ENCODE measurements around the gene DNMBP. TPM values are rescaled to one million over a fixed set of nuclear protein-coding genes. Genes with fewer than 3 reads are reported as not detected.
"Not testable (repeated sequence)": the region's sequence is repeated elsewhere in the genome, so short reads cannot be mapped to it uniquely, and the experiment has no call there.

The DNMBP gene
- total RNA-seq, 2 experiments from 2014 or later, result 2.0 to 2.4 TPM

DNA sequence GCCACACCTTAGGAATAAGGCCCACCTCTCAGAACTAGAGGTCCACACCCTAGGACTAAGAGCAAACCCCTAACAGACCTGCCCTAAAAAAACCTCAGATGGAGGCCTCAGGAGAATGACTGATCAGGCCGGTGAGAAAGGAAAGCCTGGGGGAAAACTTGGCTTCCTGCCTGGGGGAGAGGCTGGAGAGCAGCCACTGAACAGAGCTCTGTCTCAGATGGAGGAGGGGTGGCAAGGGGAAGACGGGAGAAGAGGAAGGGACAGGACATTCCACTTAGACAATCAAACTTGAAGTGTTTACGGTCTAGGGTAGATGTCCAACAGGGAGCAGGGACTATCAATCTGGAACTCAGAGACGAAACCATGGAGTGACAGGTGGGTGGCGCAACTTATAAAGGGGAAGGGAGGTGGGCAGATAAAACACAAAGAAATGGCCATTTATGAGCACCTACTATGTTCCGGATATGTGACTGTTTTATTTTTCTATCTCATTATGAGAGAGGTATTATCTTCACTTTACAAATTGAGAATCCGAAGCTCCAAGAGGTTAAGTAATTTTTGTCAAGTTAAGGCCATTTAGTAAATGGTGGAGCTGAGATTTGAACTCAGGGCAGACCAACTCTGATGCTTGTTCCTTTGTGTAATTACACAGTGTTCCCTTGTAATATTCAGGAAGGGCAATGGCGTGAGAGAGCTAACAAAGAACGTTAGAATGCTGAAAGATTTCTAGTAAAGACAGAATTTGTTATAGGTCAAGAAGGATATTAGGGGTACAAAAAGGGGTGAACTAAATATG is 82.6 kb downstream of the DNMBP start:
- ChIA-PET POLR2A (no interaction called here), CTCF (no interaction called here)

DNA sequence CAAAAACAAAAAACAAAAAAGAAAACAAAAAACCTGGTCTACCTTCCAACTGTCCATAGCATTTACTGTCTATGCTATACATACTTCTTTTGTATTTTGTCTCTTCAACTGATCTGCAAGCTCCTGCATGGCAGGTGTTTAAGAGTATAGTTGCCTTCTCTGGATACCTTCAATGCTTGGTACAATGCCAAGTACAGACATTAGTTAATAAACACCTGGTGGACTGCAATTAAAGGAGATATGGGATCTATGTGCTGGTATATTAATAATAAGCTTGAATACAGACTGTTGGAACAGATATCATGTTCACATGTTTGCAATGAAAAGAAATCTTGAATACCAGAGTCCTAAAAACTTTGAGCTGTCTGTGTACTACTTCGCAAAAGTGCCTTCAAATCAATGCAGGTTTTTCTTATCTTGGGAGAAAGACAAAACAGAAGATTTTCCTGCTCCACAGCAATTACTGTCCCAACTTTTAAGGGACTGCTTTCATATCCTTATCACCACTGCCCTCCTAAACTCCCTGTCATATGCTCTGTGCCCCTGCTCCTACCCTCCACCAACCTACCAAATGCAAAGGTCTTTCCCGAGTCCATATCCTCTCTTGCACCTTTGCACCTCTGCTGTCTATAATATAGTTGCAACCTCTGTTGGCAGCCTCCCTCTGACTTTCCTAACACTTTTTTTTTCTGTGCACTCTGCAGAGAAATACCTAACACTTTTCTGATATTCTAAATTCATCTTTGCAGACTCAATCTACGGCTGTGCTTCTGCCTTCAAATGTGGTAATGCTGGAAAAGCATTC is 85.1 kb downstream of the DNMBP start:
- ChIA-PET CTCF (no interaction called here), POLR2A (no interaction called here)

DNA sequence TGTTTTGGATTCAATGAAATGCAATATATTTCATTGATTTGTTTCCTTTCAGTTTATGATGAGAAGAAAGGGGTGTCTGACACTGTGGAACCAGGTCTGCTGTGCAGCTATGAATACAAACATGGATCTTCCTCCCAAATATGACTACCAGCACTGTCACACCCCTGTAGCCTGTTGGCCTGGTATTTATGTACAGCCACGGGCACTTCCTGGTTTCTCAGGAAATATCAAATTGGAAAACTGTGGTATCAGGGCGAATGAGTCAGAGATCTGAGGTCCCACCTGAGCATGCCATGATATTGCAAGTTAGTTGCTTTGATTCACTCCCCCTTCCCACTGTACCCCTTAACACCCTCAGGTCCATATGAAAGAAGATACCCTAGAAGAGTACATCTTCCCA is 87.8 kb downstream of the DNMBP start:
- POLR2A ChIA-PET, result no interaction called here
- CTCF ChIA-PET, result no interaction called here

DNA sequence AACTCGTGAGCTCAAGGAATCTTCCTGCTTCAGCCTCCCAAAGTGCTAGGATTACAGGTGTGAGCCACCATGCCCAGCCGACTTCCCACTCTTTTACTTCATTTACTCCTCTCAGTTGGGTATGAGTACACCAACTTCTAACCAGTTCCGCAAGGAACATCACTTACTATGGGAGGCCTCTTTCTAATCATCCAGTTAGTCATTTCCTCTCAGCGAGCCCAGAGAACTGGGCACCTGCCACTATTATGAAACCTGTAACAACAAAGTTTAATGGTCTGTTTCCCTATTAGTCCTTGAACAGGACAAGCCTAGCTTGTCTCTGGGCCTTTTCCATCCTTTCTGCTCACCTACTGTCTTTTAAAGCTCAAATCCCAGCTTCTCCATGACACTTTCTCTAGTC is 88.8 kb downstream of the DNMBP start:
- POLR2A ChIA-PET, result no interaction called here
- CTCF ChIA-PET, result no interaction called here

DNA sequence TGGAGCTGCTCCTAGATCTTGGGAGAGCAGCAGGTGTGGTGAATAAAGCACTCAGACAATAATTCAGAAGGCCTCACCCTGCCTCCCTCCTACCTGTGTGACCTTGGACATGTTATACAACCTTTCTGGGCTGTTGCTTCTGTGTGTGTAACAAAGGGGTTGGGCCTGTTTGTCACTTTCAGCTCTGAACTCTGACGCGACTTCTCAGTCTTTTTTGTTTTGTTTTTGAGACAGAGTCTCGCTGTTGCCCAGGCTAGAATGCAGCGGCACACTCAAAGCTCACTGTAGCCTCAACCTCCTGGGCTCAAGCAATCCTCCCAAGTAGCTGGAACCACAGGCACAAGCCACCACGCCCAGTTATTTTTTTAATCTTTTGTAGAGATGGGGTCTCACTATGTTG is 89.3 kb downstream of the DNMBP start:
- CTCF ChIA-PET, result no interaction called here
- POLR2A ChIA-PET, result no interaction called here

DNA sequence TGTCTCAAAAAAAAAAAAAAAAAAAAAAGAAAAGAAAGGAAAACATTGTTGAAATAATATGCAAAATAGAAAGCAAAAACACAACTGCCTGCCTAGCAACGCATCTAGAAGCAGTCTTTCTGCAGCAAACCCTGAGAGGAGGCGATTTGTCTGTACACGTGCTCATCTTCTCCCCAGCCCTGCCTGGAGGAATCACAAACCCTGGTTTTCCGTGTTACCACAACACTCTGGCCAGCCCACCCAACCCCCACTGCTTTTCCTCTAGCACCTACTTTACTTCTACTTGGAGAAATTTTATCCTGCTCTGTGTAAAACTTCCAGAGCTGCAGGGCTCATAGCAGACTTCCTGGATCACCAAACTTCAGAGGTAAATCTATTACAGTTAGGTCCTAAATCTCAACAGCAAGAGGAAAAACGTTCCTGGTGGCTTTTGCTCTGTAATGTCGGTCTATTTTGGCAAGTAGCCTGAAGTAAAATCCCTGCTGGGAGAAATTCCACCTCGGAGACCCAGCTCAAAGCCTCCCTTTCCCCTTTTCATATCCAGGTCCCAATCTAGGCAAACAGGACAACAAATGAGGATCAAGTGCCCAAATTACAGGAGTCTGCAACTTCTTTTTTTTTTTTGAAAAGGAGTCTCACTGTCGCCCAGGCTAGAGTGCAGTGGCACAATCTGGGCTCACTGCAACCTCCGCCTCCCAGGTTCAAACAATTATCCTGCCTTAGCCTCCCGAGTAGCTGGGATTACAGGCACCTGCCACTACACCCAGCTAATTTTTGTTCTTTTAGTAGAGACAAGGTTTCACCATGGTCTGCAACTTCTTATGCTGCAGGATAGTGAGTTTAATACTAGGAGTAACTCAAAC is 91.6 kb downstream of the DNMBP start:
- ChIA-PET CTCF (interaction anchor here (0.6 kb wide), 1 partner anchor 12 kb away, joined by 5 read pairs; no protein-coding TSS in a partner anchor), POLR2A (interaction anchor here (0.6 kb wide), 1 partner anchor 223 kb away, joined by 3 read pairs; no protein-coding TSS in a partner anchor)

DNA sequence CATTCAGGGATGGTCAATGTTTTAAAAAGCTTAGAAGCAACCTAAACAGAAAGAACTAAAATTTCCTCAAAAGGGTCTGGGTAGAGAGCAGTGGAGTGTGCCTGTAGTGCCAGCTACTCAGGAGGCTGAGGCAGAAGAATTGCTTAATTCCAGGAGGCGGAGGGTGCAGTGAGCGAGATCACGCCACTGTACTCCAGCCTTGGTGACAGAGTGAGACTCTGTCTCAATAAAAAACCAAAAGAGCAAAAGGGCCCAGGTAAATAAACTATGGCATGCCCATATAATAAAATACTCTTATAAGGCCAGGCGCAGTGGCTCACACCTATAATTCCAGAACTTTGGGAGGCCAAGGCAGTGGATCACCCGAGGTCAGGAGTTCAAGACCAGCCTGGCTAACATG is 93.0 kb downstream of the DNMBP start:
- CTCF ChIA-PET, result no interaction called here

DNA sequence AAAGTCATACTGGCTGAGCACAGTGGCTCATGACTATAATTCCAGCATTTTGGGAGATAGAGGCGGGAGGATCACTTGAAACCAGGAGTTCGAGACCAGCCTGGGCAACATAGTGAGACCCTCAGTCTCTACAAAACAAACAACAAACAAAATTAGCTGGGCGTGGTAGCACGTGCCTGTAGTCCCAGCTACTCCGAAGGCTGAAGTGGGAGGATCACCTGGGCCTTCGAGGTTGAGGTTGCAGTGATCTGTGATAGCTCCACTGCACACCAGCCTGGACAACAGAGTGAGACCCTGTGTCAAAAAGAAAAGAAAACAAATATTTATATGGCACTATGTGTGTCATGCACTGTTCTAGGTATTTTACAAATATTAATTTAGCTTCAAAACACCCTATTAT is 94.3 kb downstream of the DNMBP start:
- POLR2A ChIA-PET, result no interaction called here
- CTCF ChIA-PET, result no interaction called here

More for the DNA sequence above, 93.0 kb downstream of the DNMBP start:
- POLR2A ChIA-PET, result no interaction called here

DNA sequence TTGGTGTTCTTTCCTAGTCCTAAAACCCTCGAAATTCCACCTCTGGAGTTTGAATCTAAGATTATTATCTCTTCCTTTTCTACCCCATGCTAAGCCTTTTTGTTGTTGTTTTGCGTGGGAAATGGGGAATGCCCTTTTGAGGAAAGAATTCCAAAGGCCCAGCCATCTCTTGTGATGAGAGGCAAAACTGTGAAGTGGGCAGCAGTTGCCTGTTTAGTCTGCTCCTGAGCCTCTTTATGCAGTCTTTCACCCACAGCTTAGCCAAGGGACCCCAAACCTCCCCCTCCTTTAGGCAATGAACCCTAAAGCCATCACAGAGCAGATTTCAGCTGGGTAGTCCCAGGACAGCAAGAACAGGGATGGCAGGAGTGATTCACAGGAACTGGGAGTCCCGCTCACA is 95.5 kb downstream of the DNMBP start:
- ChIA-PET POLR2A (no interaction called here), CTCF (no interaction called here)

DNA sequence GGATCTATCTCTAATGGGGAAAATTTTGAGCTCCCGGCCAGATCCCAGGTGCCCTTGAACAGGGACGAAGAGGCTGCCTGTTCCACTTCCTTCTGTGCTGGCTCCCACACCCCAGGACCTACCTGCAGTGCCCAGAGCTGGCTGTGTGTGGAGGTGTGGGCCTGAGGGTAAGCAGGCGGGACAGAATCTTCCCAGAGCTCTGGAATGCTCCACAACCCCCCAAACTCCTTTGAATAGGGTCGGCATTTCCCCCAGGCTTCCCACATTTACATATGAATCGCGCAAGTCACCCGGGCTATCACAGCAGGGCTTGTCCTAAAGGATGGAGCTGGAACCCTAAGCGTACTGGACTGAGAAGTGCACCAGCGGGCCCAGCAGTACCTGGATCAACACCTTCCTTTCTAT is 95.9 kb downstream of the DNMBP start:
- POLR2A ChIA-PET, result no interaction called here
- CTCF ChIA-PET, result no interaction called here

DNA sequence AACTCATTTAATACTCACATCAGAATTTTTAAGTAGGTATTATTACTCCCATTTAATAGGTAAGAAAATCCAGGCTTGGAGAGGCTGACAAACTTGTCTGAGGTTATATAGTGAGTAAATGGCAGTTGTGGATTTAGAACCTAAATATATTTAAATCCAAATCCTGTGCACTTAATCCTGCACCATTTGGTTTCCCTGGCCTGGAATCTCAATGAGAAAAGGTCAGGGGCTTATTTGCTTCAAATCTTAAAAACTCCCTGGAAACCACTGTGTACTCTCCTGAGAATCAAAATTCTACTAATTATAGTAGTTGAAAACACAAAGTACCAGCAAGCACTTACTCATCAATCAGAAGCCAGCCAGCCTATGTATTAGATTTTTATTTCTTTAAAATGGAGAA is 97.7 kb downstream of the DNMBP start:
- CTCF ChIA-PET, result no interaction called here
- POLR2A ChIA-PET, result no interaction called here

DNA sequence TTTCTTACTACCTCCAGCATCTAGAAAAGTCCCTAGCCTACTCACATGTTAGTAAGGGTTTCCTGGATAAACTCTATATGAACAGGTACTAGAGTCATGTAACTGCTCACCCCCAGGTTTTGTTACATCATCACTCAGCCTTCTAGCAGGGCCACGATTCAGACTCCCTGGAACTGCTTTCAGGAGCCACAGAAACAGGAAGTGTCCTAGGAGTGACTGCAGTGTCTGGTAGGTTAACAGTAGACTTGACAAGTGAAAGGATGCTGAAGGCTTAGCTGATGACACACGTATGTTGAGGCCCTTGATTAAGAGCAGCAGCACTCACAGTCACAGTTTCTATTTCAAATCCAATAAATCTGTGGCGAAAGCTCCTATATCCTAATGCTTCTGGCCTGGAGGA is 101.2 kb downstream of the DNMBP start:
- POLR2A ChIA-PET, result no interaction called here
- CTCF ChIA-PET, result no interaction called here

DNA sequence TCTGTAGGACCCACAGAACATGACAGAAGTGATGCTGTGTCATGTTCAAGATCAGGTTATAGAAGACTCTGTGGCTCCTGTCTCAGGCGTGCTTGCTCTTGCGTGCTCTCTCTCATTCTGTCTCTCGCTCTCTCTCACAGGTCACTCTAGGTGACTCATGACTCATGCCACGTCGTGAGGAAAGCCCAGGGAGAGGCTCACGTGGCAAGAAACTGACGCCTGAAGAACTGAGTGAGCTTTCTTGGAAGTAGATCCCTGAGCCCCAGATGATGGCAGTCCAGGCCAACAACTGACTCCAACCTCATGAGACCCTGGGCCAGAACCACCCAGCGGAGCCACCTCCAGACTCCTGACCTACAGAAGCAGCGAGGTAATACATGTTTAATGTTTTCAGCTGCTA is 103.3 kb downstream of the DNMBP start:
- ChIA-PET CTCF (interaction anchor here (0.5 to 0.6 kb wide), 2 partner anchors 12 to 93 kb away, joined by 3 to 5 read pairs; no protein-coding TSS in a partner anchor), POLR2A (no interaction called here)

DNA sequence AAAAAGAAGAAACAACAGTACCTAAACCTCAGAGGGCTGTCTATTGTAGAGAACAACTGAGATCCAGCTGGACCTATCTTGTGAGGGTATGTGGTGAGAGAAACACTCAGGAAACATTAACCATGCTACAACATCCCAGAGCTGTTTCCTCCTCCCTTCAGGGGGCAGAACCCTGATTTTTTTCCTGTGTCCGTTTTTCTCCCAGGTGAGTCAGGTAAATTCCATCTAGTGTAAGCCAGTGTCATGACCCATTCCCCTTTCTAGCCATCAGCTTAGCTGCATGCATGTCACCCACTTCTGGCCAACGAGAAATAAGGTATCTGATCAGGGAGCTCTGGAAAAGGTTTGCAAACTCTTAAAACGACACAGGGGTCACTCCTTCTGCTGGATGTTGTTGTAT is 103.8 kb downstream of the DNMBP start:
- ChIA-PET POLR2A (no interaction called here), CTCF (interaction anchor here (0.5 to 0.6 kb wide), 2 partner anchors 12 to 93 kb away, joined by 3 to 5 read pairs; no protein-coding TSS in a partner anchor)

DNA sequence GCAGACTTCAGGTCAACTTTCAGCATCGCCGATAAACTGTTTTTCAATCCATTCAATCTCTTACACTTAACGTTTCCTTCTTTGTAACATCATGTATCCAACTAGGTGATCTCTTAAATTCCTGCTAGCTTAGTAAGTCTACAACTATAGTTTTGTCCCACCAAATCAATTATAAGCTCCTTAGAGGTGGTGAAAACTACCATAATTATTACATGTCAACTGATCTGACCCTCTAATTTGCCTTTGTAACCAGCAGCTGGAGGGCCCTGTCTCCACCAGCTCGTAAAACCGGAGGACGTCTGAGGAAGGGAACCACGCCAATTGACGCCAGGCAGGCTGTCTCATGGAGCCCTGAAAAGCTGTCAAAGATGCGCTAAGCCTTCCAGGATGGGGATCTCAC is 113.9 kb downstream of the DNMBP start:
- ChIA-PET POLR2A (no interaction called here), CTCF (no interaction called here)

DNA sequence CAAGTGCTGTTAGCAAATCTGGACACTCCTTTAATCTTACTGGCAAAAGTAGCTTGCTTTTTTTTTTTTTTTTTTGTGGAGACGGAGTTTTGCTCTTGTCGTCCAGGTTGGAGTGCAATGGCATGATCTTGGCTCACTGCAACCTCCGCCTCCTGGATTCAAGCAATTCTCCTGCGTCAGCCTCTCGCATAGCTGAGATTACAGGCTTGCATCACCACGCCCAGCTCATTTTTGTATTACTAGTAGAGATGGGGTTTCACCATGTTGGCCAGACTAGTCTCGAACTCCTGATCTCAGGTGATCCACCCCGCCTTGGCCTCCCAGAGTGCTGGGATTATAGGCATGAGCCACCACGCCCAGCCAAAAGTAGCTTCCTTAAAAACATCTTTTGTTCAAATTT is 114.7 kb downstream of the DNMBP start:
- CTCF ChIA-PET, result interaction anchor here (0.7 to 0.8 kb wide), 2 partner anchors 8 to 49 kb away, joined by 3 read pairs; no protein-coding TSS in a partner anchor
- POLR2A ChIA-PET, result not testable (repeated sequence)

DNA sequence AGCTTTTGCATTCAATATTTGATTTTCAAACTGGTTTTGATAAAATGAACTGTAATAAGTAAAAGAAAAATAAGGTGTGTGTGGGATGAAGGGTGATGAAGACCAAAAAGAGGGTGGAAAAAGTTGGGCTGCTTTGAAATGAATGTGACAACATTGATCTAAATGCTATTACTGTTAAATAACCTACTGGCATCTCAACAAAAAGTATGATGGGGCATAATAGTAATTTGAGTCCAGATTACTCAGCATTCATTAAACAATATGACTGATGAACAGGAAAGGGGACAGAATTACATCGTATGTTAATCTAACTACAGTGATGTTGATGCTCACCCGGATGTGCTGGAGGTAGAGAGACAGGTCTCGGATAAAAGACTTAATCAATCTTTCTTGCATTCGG is 115.1 kb downstream of the DNMBP start:
- ChIA-PET CTCF (interaction anchor here (0.8 kb wide), 1 partner anchor 49 kb away, joined by 3 read pairs; no protein-coding TSS in a partner anchor), POLR2A (no interaction called here)

DNA sequence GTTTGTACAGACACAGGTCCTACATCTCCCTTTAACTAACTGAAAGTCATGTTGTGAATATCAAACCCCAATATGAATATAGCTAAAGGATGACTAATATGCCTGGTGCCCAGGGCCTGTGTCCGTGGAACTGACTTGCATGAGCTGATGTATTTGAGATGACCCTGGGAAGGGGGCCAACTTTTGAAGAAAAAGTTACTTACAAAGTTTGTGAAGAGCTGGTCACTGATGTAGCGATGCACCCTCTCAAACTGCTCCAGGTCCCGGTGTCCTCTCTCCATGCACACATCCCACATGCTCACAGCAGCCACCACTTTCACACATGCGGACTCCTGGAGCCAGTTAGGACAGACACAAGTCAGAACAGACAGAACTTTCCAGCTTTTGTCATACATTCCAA is 121.1 kb downstream of the DNMBP start:
- ChIA-PET POLR2A (no interaction called here), CTCF (no interaction called here)

DNA sequence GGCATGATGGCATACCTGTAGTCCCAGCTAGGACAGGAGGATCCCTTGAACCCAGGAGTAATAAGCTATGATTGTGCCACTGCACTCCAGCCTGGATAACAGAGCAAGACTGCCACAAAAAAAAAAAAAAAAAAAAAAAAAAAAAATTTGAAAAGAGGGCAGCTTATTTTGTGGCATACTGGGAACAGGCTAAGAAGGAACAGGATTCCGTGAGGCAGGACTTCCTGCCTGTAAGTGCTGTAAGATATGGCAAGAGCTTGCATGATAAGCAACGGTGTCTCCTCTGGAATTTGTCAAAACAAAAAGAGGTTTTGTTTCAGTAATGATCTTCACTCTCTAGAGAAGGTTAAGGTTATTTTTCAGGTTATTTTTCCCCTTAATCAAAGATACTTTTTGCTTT is 126.2 kb downstream of the DNMBP start:
- ChIA-PET POLR2A (no interaction called here), CTCF (no interaction called here)

DNA sequence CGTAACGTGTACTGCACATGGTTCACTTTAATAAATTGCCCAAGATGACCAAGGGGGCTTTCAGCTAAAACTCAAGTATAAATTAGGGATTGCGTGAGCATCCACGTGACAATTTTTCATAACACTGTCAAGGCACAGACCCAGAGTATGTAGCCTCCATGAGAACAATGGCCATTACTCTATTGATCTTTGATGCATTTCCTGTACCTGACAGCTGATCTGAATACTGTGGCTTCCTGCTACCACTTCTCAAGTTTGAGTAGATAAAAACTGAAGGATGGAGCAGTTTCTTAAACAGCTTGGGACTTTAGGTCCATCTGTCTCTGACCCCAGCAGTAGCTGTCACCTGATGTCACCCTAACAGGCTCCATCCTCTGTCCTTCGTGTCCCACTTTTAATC is 128.4 kb downstream of the DNMBP start:
- ChIA-PET POLR2A (no interaction called here), CTCF (no interaction called here)
